CD14-positive monocyte (primary cell): Measurements from ENCODE around the gene PCCB. TPM values are rescaled to one million over a fixed set of nuclear protein-coding genes. Genes with fewer than 3 reads are reported as not detected.

Experiments
- DNase-seq, 3 donors: peaks; one replicate each; pipeline ENCODE4 v3.0.0-alpha.2; 2011 to 2022
- H2AFZ ChIP-seq: 2 replicates; pipeline ENCODE4 v1.6.0; 2012; ENCODE audit warnings: mild to moderate bottlenecking, low read depth, low read length, inconsistent platforms; ENCODE audit not compliant: insufficient read depth, poor library complexity, severe bottlenecking
- H3K27ac ChIP-seq, 2 donors: 1 replicate in 1 of 2; 2 replicates in 1 of 2; pipeline ENCODE4 v1.5.1; 2012 to 2013; ENCODE audit warnings: low read length in 2 of 2, control low read depth in 1 of 2, inconsistent platforms in 1 of 2, low read depth in 1 of 2, mild to moderate bottlenecking in 1 of 2
- H3K27me3 ChIP-seq, 2 donors: one replicate each; pipeline versions ENCODE4 v1.6.0 to v1.6.1; 2011 to 2013; ENCODE audit warnings: low read length in 2 of 2; ENCODE audit not compliant: control insufficient read depth in 2 of 2, insufficient read depth in 2 of 2
- H3K36me3 ChIP-seq, 2 donors: replicated peaks in 1 of 2; 1 replicate in 1 of 2; 2 replicates in 1 of 2; pipeline versions ENCODE4 v1.5.1 to v1.6.1; 2012 to 2013; ENCODE audit warnings: low read length in 2 of 2, control low read depth in 1 of 2, inconsistent platforms in 1 of 2, mild to moderate bottlenecking in 1 of 2; ENCODE audit not compliant: insufficient read depth in 2 of 2, control insufficient read depth in 1 of 2
- H3K4me1 ChIP-seq, 2 donors: 1 replicate in 1 of 2; 2 replicates in 1 of 2; pipeline versions ENCODE4 v1.5.1 to v1.6.1; 2012 to 2013; ENCODE audit warnings: low read length in 2 of 2, control low read depth in 1 of 2, inconsistent platforms in 1 of 2, mild to moderate bottlenecking in 1 of 2, moderate library complexity in 1 of 2; ENCODE audit not compliant: insufficient read depth in 2 of 2, control insufficient read depth in 1 of 2
- H3K4me2 ChIP-seq: replicated peaks from 2 replicates; pipeline ENCODE3; 2012; ENCODE audit warnings: low read length, moderate library complexity, mild to moderate bottlenecking; ENCODE audit not compliant: poor library complexity, severe bottlenecking; ENCODE audit errors: extremely low read depth
- H3K4me3 ChIP-seq, 3 experiments: fragments of 200-600 bp in 1 of 3; sonication (generic) in 1 of 3; replicated peaks in 1 of 3; 1 replicate in 2 of 3; 2 replicates in 1 of 3; pipeline ENCODE4 v1.5.1; 2011 to 2013; ENCODE audit warnings: low read length in 3 of 3, mild to moderate bottlenecking in 3 of 3, control low read depth in 2 of 3, low read depth in 2 of 3, inconsistent platforms in 1 of 3, moderate library complexity in 1 of 3
- H3K79me2 ChIP-seq: 2 replicates; pipeline ENCODE4 v1.6.0; 2012; ENCODE audit warnings: mild to moderate bottlenecking, control low read depth, inconsistent platforms, low read length, moderate library complexity; ENCODE audit not compliant: insufficient read depth
- H3K9ac ChIP-seq: 2 replicates; pipeline ENCODE4 v1.6.0; 2017; ENCODE audit warnings: low read length, mild to moderate bottlenecking; ENCODE audit not compliant: insufficient read depth, poor library complexity, severe bottlenecking
- H3K9me3 ChIP-seq, 2 donors: replicated peaks in 1 of 2; 1 replicate in 1 of 2; 2 replicates in 1 of 2; pipeline versions ENCODE4 v1.5.1 to v1.6.1; 2012 to 2013; ENCODE audit warnings: low read length in 2 of 2, control low read depth in 1 of 2; ENCODE audit not compliant: control insufficient read depth in 1 of 2, insufficient read depth in 1 of 2
- H4K20me1 ChIP-seq: 2 replicates; pipeline ENCODE4 v1.6.0; 2012; ENCODE audit warnings: mild to moderate bottlenecking, low read length, control low read depth, moderate library complexity; ENCODE audit not compliant: insufficient read depth
- H3K27ac Mint-ChIP-seq, 7 donors: one replicate each; pipeline ENCODE4 v1.8.0; 2020; ENCODE audit warnings: mild to moderate bottlenecking in 7 of 7, mixed read lengths in 7 of 7, moderate library complexity in 6 of 7, inconsistent platforms in 2 of 7
- H3K27me3 Mint-ChIP-seq, 3 donors: one replicate each; pipeline ENCODE4 v1.8.0; 2021 to 2022; ENCODE audit warnings: low read depth in 3 of 3, mild to moderate bottlenecking in 3 of 3, mixed read lengths in 3 of 3, moderate library complexity in 3 of 3, inconsistent platforms in 1 of 3
- H3K36me3 Mint-ChIP-seq, 2 donors: one replicate each; pipeline ENCODE4 v1.8.0; 2020; ENCODE audit warnings: mixed read lengths in 2 of 2, inconsistent platforms in 1 of 2, mild to moderate bottlenecking in 1 of 2
- H3K4me1 Mint-ChIP-seq: one replicate; pipeline ENCODE4 v1.8.0; 2020; ENCODE audit warnings: mild to moderate bottlenecking, mixed read lengths
- H3K4me3 Mint-ChIP-seq, 2 donors: one replicate each; pipeline ENCODE4 v1.8.0; 2020; ENCODE audit warnings: mild to moderate bottlenecking in 2 of 2, mixed read lengths in 2 of 2, moderate library complexity in 1 of 2
- H3K9me3 Mint-ChIP-seq, 7 donors: one replicate each; pipeline ENCODE4 v1.8.0; 2020 to 2022; ENCODE audit warnings: mixed read lengths in 7 of 7, mild to moderate bottlenecking in 6 of 7, moderate library complexity in 6 of 7, inconsistent platforms in 2 of 7
- CTCF ChIP-seq: fragments of 200-600 bp; IDR thresholded peaks from one replicate; pipeline ENCODE4 v1.8.0; 2022; ENCODE audit warnings: antibody characterized with exemption, mild to moderate bottlenecking
- WGBS: methylation state at CpG from one replicate; pipeline ENCODE4 v1.1.5; 2013; ENCODE audit warnings: missing lambda C conversion rate; ENCODE audit not compliant: insufficient coverage; 5-methylcytosine and 5-hydroxymethylcytosine counted together
- intact Hi-C, 2 donors: fragments of 100-400 bp; cut with micrococcal nuclease; formaldehyde crosslinking; loops; one replicate each; pipeline versions ENCODE4 v1.15.0 to v1.15.1; 2023
- polyA plus RNA-seq, 3 donors: library from polyadenylated mRNA; depleted of rRNA in 1 of 3; unstranded in 2 of 3; stranded (reverse) in 1 of 3; fragments of 300-500 nt in 2 of 3; fragments of >200 nt in 1 of 3; fragmentation: Illumina TruSeq in 2 of 3; gene quantifications; 1 replicate in 2 of 3; 2 replicates in 1 of 3; pipeline ENCODE4 v1.2.3, GENCODE V29; 2012 to 2021

Gene PCCB
- polyA plus RNA-seq, 3 donors = 13.1 to 41.7 (median 31.6) TPM

GRCh38 chr3:136258199-136258598, 8.1 kb downstream of the PCCB start:
- no peak overlapping the region for H2AFZ ChIP-seq
- DNase-seq = no peak
- no peak overlapping the region for H3K27ac ChIP-seq
- 100% methylated on average over 2 of the region's 2 CpGs for WGBS
- Mint-ChIP-seq H3K4me1 (no peaks in the 10 kb centered on the region), H3K9me3 (no peaks in the 10 kb centered on the region), H3K36me3 (peaks cover 44 to 55% of the 10 kb centered on the region in 2 donors), H3K4me3 (no peak overlapping the region), H3K27ac (peak overlapping the region in 1 of 7 donors; percentile 3), H3K27me3 (peaks cover 0 to 2% (median 2%) of the 10 kb centered on the region in 3 donors)
- H3K4me2 ChIP-seq = no peak overlapping the region
- TF ChIP-seq CTCF = no peak
- peaks cover 49% of the 10 kb centered on the region in 2 donors for H3K36me3 ChIP-seq
- intact Hi-C loops = loop anchor here in 1 of 2 donors (5.0 to 10.0 kb wide), 2 partner anchors 103 to 374 kb away; no protein-coding TSS in a partner anchor
- H3K9ac ChIP-seq = no peak overlapping the region
- H3K4me3 ChIP-seq = no peak overlapping the region
- H3K79me2 ChIP-seq = peaks cover 9% of the 10 kb centered on the region
- no peaks in the 10 kb centered on the region for H3K27me3 ChIP-seq
- H3K9me3 ChIP-seq = no peaks in the 10 kb centered on the region
- H3K4me1 ChIP-seq = no peaks in the 10 kb centered on the region
- H4K20me1 ChIP-seq = no peaks in the 10 kb centered on the region

- peaks cover 49 to 52% of the 10 kb centered on the region in 2 donors for H3K36me3 ChIP-seq
- intact Hi-C loops = no loop called here
These were observed 11.7 kb downstream of the PCCB start for GRCh38 chr3:136261826-136262225.

More at GRCh38 chr3:136261826-136262225, 11.7 kb downstream of the PCCB start:
- Histone ChIP-seq H4K20me1 (no peaks in the 10 kb centered on the region), H3K79me2 (no peaks in the 10 kb centered on the region), H3K4me2 (no peak overlapping the region), H3K27me3 (no peaks in the 10 kb centered on the region), H3K4me1 (no peaks in the 10 kb centered on the region), H3K9me3 (no peaks in the 10 kb centered on the region), H3K27ac (no peak overlapping the region), H3K9ac (no peak overlapping the region), H2AFZ (no peak overlapping the region), H3K4me3 (no peak overlapping the region)
- H3K4me1 Mint-ChIP-seq = no peaks in the 10 kb centered on the region
- no peak for TF ChIP-seq CTCF
- peaks cover 0 to 1% (median 0%) of the 10 kb centered on the region in 7 donors for H3K9me3 Mint-ChIP-seq
- peak overlapping the region in 2 of 7 donors; percentile 16 to 20 for H3K27ac Mint-ChIP-seq
- DNase-seq = no peak
- no peak overlapping the region for H3K4me3 Mint-ChIP-seq
- H3K36me3 Mint-ChIP-seq = peaks cover 50 to 75% of the 10 kb centered on the region in 2 donors
- H3K27me3 Mint-ChIP-seq = no peaks in the 10 kb centered on the region
- 100% methylated on average over 2 of the region's 5 CpGs for WGBS
